ENCODE data around the gene HAPLN1.

The HAPLN1 gene

DNA sequence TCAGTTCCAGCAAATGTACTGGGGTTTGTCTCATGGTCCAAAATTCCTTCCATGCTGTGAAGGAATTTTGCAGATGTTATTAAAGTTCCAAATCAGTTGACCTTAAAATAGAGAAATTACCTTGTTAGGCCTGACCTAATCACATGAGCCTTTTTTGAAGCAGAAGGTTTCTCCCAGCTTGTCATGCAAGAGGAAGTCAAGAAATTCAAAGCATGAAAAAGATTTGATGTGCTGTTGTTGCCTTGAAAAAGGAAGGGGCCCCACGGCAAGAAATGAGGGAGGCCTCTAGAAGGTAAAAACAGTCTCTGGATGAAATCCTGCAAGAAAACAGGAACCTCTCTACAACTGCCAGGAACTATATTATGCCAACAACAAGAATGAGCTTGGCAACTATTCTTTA, 24.2 kb upstream of the HAPLN1 start:
- no peak overlapping the region for H2BK5ac ChIP-seq (ENCODE audit: low read depth, low read length, poor library complexity, severe bottlenecking)

DNA sequence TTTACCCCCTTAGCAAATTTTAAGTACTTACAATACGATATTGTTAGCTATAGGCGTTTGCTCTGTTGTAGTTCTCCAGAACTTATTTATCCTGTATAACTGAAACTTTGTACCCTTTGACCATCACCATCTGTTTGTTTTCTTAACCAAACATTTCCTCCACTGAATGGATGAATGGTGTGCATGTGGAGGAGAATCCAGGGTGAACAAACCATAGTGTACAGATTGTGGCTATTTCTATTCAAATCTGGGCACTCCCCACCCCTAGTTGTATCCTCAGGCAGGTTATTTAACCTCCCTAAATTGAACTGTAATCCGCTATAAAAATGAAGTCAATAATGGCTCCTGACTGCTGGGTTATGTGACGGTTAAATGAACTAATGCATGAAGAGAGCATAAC, 21.4 kb upstream of the HAPLN1 start:
- H2AFZ ChIP-seq (ENCODE audit: low read depth, low read length): no peak overlapping the region
- no peak overlapping the region for H3K4me3 ChIP-seq (ENCODE audit: insufficient read depth in 1 of 2, low read depth in 1 of 2, low read length in 2 of 2)
- 96% methylated on average over 4 of the region's 4 CpGs for WGBS
- H3K4me2 ChIP-seq (ENCODE audit: low read length, poor library complexity, severe bottlenecking): no peak overlapping the region
- no peak overlapping the region for H2BK15ac ChIP-seq (ENCODE audit: low read depth, poor library complexity, severe bottlenecking)
- no peak overlapping the region for H3K23ac ChIP-seq (ENCODE audit: low read length in 2 of 2)
- no peak overlapping the region for H2BK12ac ChIP-seq (ENCODE audit: low read length in 2 of 2)
- no peak for DNase-seq
- no peak overlapping the region for H3K9ac ChIP-seq (ENCODE audit: low read length)
- H3K4me1 ChIP-seq (ENCODE audit: control insufficient read depth, insufficient read depth, low read depth, low read length): no peaks in the 10 kb centered on the region
- no peaks in the 10 kb centered on the region for H3K79me1 ChIP-seq (replicated peaks; ENCODE audit: low read length, poor library complexity, severe bottlenecking)
- no peak overlapping the region for H2BK120ac ChIP-seq (ENCODE audit: low read depth, low read length)
- no peak overlapping the region for H2AK5ac ChIP-seq (ENCODE audit: low read length, severe bottlenecking)
- no peak overlapping the region for H3K14ac ChIP-seq (ENCODE audit: low read length in 2 of 2)
- no peaks in the 10 kb centered on the region for H3K36me3 ChIP-seq (ENCODE audit: control insufficient read depth in 1 of 2, insufficient read depth in 2 of 2, low read depth in 1 of 2, low read length in 2 of 2)
- no peaks in the 10 kb centered on the region for H3K9me3 ChIP-seq (ENCODE audit: control insufficient read depth, low read length)
- no peak overlapping the region for H3K18ac ChIP-seq (ENCODE audit: low read depth in 1 of 2, low read length in 2 of 2)
- H3K27ac ChIP-seq (ENCODE audit: low read length, poor library complexity, severe bottlenecking): no peak overlapping the region
- no peak overlapping the region for H4K91ac ChIP-seq (ENCODE audit: low read length)
- H4K8ac ChIP-seq (ENCODE audit: low read length): no peak overlapping the region
- H3K27me3 ChIP-seq (ENCODE audit: control insufficient read depth in 1 of 2, insufficient read depth in 1 of 2, low read length in 2 of 2): no peaks in the 10 kb centered on the region
- no peak overlapping the region for H3K4ac ChIP-seq (ENCODE audit: low read depth in 1 of 2, low read length in 2 of 2)
- no peak overlapping the region for H2BK5ac ChIP-seq (ENCODE audit: low read depth, low read length, poor library complexity, severe bottlenecking)

More for the DNA sequence above, 24.2 kb upstream of the HAPLN1 start:
- no peak overlapping the region for H2BK12ac ChIP-seq (ENCODE audit: low read length in 2 of 2)
- no peak overlapping the region for H3K4me2 ChIP-seq (ENCODE audit: low read length, poor library complexity, severe bottlenecking)
- H3K9me3 ChIP-seq (ENCODE audit: control insufficient read depth, low read length): peaks cover 11% of the 10 kb centered on the region
- WGBS: 50% methylated on average over 1 of the region's 1 CpG
- H3K23ac ChIP-seq (ENCODE audit: low read length in 2 of 2): no peak overlapping the region
- no peaks in the 10 kb centered on the region for H3K79me1 ChIP-seq (replicated peaks; ENCODE audit: low read length, poor library complexity, severe bottlenecking)
- H3K4ac ChIP-seq (ENCODE audit: low read depth in 1 of 2, low read length in 2 of 2): no peak overlapping the region
- no peak overlapping the region for H4K8ac ChIP-seq (ENCODE audit: low read length)
- peak overlapping the region; percentile 91 for H3K27ac ChIP-seq (ENCODE audit: low read length, poor library complexity, severe bottlenecking)
- no peak overlapping the region for H4K91ac ChIP-seq (ENCODE audit: low read length)
- H3K18ac ChIP-seq (ENCODE audit: low read depth in 1 of 2, low read length in 2 of 2): no peak overlapping the region
- H2BK15ac ChIP-seq (ENCODE audit: low read depth, poor library complexity, severe bottlenecking): no peak overlapping the region
- no peak overlapping the region for H2BK120ac ChIP-seq (ENCODE audit: low read depth, low read length)
- no peak overlapping the region for H3K14ac ChIP-seq (ENCODE audit: low read length in 2 of 2)
- H2AFZ ChIP-seq (ENCODE audit: low read depth, low read length): no peak overlapping the region
- H3K9ac ChIP-seq (ENCODE audit: low read length): no peak overlapping the region
- no peak for DNase-seq
- H3K4me1 ChIP-seq (ENCODE audit: control insufficient read depth, insufficient read depth, low read depth, low read length): no peaks in the 10 kb centered on the region
- no peaks in the 10 kb centered on the region for H3K36me3 ChIP-seq (ENCODE audit: control insufficient read depth in 1 of 2, insufficient read depth in 2 of 2, low read depth in 1 of 2, low read length in 2 of 2)
- no peaks in the 10 kb centered on the region for H3K27me3 ChIP-seq (ENCODE audit: control insufficient read depth in 1 of 2, insufficient read depth in 1 of 2, low read length in 2 of 2)
- no peak overlapping the region for H2AK5ac ChIP-seq (ENCODE audit: low read length, severe bottlenecking)
- no peak overlapping the region for H3K4me3 ChIP-seq (ENCODE audit: insufficient read depth in 1 of 2, low read depth in 1 of 2, low read length in 2 of 2)

DNA sequence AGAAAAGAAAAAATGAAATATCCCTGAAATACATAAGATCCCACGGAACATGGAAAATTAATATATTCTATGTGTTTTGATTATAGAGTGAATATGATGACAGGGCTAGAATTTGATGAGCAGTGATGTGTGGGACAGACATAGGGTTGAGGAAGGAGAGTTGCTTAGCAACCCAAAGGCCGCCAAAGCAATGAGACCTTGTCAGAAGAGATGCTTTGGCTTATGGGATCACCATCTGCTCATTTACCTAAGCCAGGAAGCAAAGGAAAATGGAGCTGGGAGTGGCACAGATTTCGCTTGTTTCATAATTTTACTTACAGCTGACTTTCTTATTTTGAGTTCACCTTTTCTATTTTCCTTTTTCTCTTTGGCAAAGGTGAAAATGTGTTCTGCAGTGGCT, 20.9 kb upstream of the HAPLN1 start:
- no peak overlapping the region for H4K8ac ChIP-seq (ENCODE audit: low read length)
- H3K14ac ChIP-seq (ENCODE audit: low read length in 2 of 2): no peak overlapping the region
- H3K23ac ChIP-seq (ENCODE audit: low read length in 2 of 2): no peak overlapping the region
- no peak overlapping the region for H2AFZ ChIP-seq (ENCODE audit: low read depth, low read length)
- no peak overlapping the region for H4K91ac ChIP-seq (ENCODE audit: low read length)
- 95% methylated on average over 2 of the region's 3 CpGs for WGBS
- H3K4me1 ChIP-seq (ENCODE audit: control insufficient read depth, insufficient read depth, low read depth, low read length): no peaks in the 10 kb centered on the region
- H3K18ac ChIP-seq (ENCODE audit: low read depth in 1 of 2, low read length in 2 of 2): no peak overlapping the region
- no peak overlapping the region for H3K4ac ChIP-seq (ENCODE audit: low read depth in 1 of 2, low read length in 2 of 2)
- DNase-seq: no peak
- H3K9me3 ChIP-seq (ENCODE audit: control insufficient read depth, low read length): no peaks in the 10 kb centered on the region
- H2BK120ac ChIP-seq (ENCODE audit: low read depth, low read length): no peak overlapping the region
- no peak overlapping the region for H3K9ac ChIP-seq (ENCODE audit: low read length)
- no peak overlapping the region for H2BK12ac ChIP-seq (ENCODE audit: low read length in 2 of 2)
- H2BK5ac ChIP-seq (ENCODE audit: low read depth, low read length, poor library complexity, severe bottlenecking): no peak overlapping the region
- no peak overlapping the region for H2BK15ac ChIP-seq (ENCODE audit: low read depth, poor library complexity, severe bottlenecking)
- no peaks in the 10 kb centered on the region for H3K79me1 ChIP-seq (replicated peaks; ENCODE audit: low read length, poor library complexity, severe bottlenecking)
- no peak overlapping the region for H2AK5ac ChIP-seq (ENCODE audit: low read length, severe bottlenecking)
- H3K4me3 ChIP-seq (ENCODE audit: insufficient read depth in 1 of 2, low read depth in 1 of 2, low read length in 2 of 2): no peak overlapping the region
- H3K27ac ChIP-seq (ENCODE audit: low read length, poor library complexity, severe bottlenecking): no peak overlapping the region
- H3K36me3 ChIP-seq (ENCODE audit: control insufficient read depth in 1 of 2, insufficient read depth in 2 of 2, low read depth in 1 of 2, low read length in 2 of 2): no peaks in the 10 kb centered on the region
- H3K27me3 ChIP-seq (ENCODE audit: control insufficient read depth in 1 of 2, insufficient read depth in 1 of 2, low read length in 2 of 2): no peaks in the 10 kb centered on the region
- H3K4me2 ChIP-seq (ENCODE audit: low read length, poor library complexity, severe bottlenecking): no peak overlapping the region

DNA sequence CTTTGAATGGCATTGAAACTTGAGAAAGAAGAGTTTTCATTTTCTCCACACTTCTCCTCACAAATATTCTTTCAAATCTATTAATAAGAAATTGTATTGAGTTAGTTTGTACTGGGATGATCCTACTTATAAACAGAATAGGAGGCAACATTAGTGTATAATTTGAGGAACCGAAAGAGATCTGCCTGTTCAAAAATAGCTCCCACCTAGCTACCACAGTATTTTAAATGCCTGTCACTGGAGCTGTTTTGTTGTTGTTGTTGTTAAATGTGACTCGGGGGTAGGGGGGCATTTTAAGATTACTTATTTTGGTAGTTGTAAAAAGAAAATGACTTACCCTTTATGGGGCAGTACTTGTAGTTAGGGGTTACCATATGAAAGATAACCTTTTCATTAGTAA, 20.1 kb upstream of the HAPLN1 start:
- no peaks in the 10 kb centered on the region for H3K27me3 ChIP-seq (ENCODE audit: control insufficient read depth in 1 of 2, insufficient read depth in 1 of 2, low read length in 2 of 2)
- H3K9me3 ChIP-seq (ENCODE audit: control insufficient read depth, low read length): no peaks in the 10 kb centered on the region
- no peak overlapping the region for H3K23ac ChIP-seq (ENCODE audit: low read length in 2 of 2)
- no peak overlapping the region for H2AFZ ChIP-seq (ENCODE audit: low read depth, low read length)
- no peak overlapping the region for H4K8ac ChIP-seq (ENCODE audit: low read length)
- no peak overlapping the region for H3K4ac ChIP-seq (ENCODE audit: low read depth in 1 of 2, low read length in 2 of 2)
- H2BK15ac ChIP-seq (ENCODE audit: low read depth, poor library complexity, severe bottlenecking): no peak overlapping the region
- no peak overlapping the region for H3K9ac ChIP-seq (ENCODE audit: low read length)
- no peak overlapping the region for H3K27ac ChIP-seq (ENCODE audit: low read length, poor library complexity, severe bottlenecking)
- H3K18ac ChIP-seq (ENCODE audit: low read depth in 1 of 2, low read length in 2 of 2): no peak overlapping the region
- no peak overlapping the region for H2BK120ac ChIP-seq (ENCODE audit: low read depth, low read length)
- H4K91ac ChIP-seq (ENCODE audit: low read length): no peak overlapping the region
- no peaks in the 10 kb centered on the region for H3K36me3 ChIP-seq (ENCODE audit: control insufficient read depth in 1 of 2, insufficient read depth in 2 of 2, low read depth in 1 of 2, low read length in 2 of 2)
- DNase-seq: no peak
- H3K79me1 ChIP-seq (replicated peaks; ENCODE audit: low read length, poor library complexity, severe bottlenecking): no peaks in the 10 kb centered on the region
- H3K4me2 ChIP-seq (ENCODE audit: low read length, poor library complexity, severe bottlenecking): no peak overlapping the region
- H3K4me3 ChIP-seq (ENCODE audit: insufficient read depth in 1 of 2, low read depth in 1 of 2, low read length in 2 of 2): no peak overlapping the region
- no peak overlapping the region for H3K14ac ChIP-seq (ENCODE audit: low read length in 2 of 2)
- no peak overlapping the region for H2AK5ac ChIP-seq (ENCODE audit: low read length, severe bottlenecking)
- H3K4me1 ChIP-seq (ENCODE audit: control insufficient read depth, insufficient read depth, low read depth, low read length): no peaks in the 10 kb centered on the region
- no peak overlapping the region for H2BK12ac ChIP-seq (ENCODE audit: low read length in 2 of 2)
- H2BK5ac ChIP-seq (ENCODE audit: low read depth, low read length, poor library complexity, severe bottlenecking): no peak overlapping the region
- 100% methylated on average over 1 of the region's 2 CpGs for WGBS

All from mesenchymal stem cell (in vitro differentiated cells and primary cell).